ENCODE measurements around the gene R3HDM2. TPM values are rescaled to one million over a fixed set of nuclear protein-coding genes. Genes with fewer than 3 reads are reported as not detected.

The R3HDM2 gene
- total RNA-seq, 1 donor from 2014 or later, result 19.2 TPM

- Mint-ChIP-seq H3K27me3 (ENCODE audit: low read depth, unreplicated experiment) (no peaks in the 10 kb centered on the region), H3K36me3 (ENCODE audit: low read depth, unreplicated experiment) (peaks cover 8% of the 10 kb centered on the region), H3K27ac (ENCODE audit: unreplicated experiment) (no peak overlapping the region), H3K4me1 (ENCODE audit: low read depth, unreplicated experiment) (no peaks in the 10 kb centered on the region), H3K9me3 (ENCODE audit: unreplicated experiment) (peaks cover 3% of the 10 kb centered on the region), H3K4me3 (ENCODE audit: unreplicated experiment) (no peak overlapping the region)
- no peaks in the 10 kb centered on the region for H3K79me2 ChIP-seq (ENCODE audit: insufficient read depth, low read length)
- no peak overlapping the region for H3K4me2 ChIP-seq (ENCODE audit: low read length)
- no peak for FAIRE-seq
- no peaks in the 10 kb centered on the region for H3K4me1 ChIP-seq (ENCODE audit: insufficient read depth, low read length)
- no peak overlapping the region for H3K4me3 ChIP-seq (ENCODE audit: insufficient read depth, low read depth, low read length)
- H3K27me3 ChIP-seq (ENCODE audit: insufficient read depth, low read length), result no peaks in the 10 kb centered on the region
- no peaks in the 10 kb centered on the region for H4K20me1 ChIP-seq (ENCODE audit: insufficient read depth, low read length)
- DNase-seq (ENCODE audit: low read depth), result no peak
- H3K36me3 ChIP-seq (ENCODE audit: insufficient read depth, low read length), result no peaks in the 10 kb centered on the region
- no peak for TF ChIP-seq CTCF (IDR thresholded peaks at IDR 0.05; ENCODE audit: insufficient read depth, low read depth, low read length)
- TF ChIP-seq EZH2 (IDR thresholded peaks at IDR 0.05; ENCODE audit: insufficient read depth, low read length), result no peak
- H3K9me3 ChIP-seq (ENCODE audit: insufficient read depth, low read depth, low read length), result no peaks in the 10 kb centered on the region
- H3K9ac ChIP-seq (ENCODE audit: low read length), result no peak overlapping the region
- no peak overlapping the region for H2AFZ ChIP-seq (ENCODE audit: low read depth, low read length)
- no peak overlapping the region for H3K27ac ChIP-seq (ENCODE audit: low read depth, low read length)
These were observed 101.6 kb downstream of the R3HDM2 start for GRCh38 chr12:57329219-57329618.

GRCh38 chr12:57325395-57325794 lies 105.4 kb downstream of the R3HDM2 start:
- Mint-ChIP-seq H3K4me3 (ENCODE audit: unreplicated experiment) (no peak overlapping the region), H3K27me3 (ENCODE audit: low read depth, unreplicated experiment) (no peaks in the 10 kb centered on the region), H3K27ac (ENCODE audit: unreplicated experiment) (no peak overlapping the region), H3K9me3 (ENCODE audit: unreplicated experiment) (no peaks in the 10 kb centered on the region), H3K4me1 (ENCODE audit: low read depth, unreplicated experiment) (no peaks in the 10 kb centered on the region), H3K36me3 (ENCODE audit: low read depth, unreplicated experiment) (peaks cover 3% of the 10 kb centered on the region)
- H2AFZ ChIP-seq (ENCODE audit: low read depth, low read length), result no peak overlapping the region
- H3K4me1 ChIP-seq (ENCODE audit: insufficient read depth, low read length), result no peaks in the 10 kb centered on the region
- no peak overlapping the region for H3K9ac ChIP-seq (ENCODE audit: low read length)
- no peak for FAIRE-seq
- no peak for TF ChIP-seq EZH2 (IDR thresholded peaks at IDR 0.05; ENCODE audit: insufficient read depth, low read length)
- TF ChIP-seq CTCF (IDR thresholded peaks at IDR 0.05; ENCODE audit: insufficient read depth, low read depth, low read length), result no peak
- H3K4me3 ChIP-seq (ENCODE audit: insufficient read depth, low read depth, low read length), result no peak overlapping the region
- H4K20me1 ChIP-seq (ENCODE audit: insufficient read depth, low read length), result no peaks in the 10 kb centered on the region
- H3K9me3 ChIP-seq (ENCODE audit: insufficient read depth, low read depth, low read length), result no peaks in the 10 kb centered on the region
- no peak overlapping the region for H3K27ac ChIP-seq (ENCODE audit: low read depth, low read length)
- no peak for DNase-seq (ENCODE audit: low read depth)
- H3K4me2 ChIP-seq (ENCODE audit: low read length), result no peak overlapping the region
- no peaks in the 10 kb centered on the region for H3K27me3 ChIP-seq (ENCODE audit: insufficient read depth, low read length)
- H3K36me3 ChIP-seq (ENCODE audit: insufficient read depth, low read length), result no peaks in the 10 kb centered on the region
- no peaks in the 10 kb centered on the region for H3K79me2 ChIP-seq (ENCODE audit: insufficient read depth, low read length)

GRCh38 chr12:57323416-57323815 lies 107.4 kb downstream of the R3HDM2 start:
- Mint-ChIP-seq H3K9me3 (ENCODE audit: unreplicated experiment) (no peaks in the 10 kb centered on the region), H3K27ac (ENCODE audit: unreplicated experiment) (no peak overlapping the region), H3K36me3 (ENCODE audit: low read depth, unreplicated experiment) (peaks cover 3% of the 10 kb centered on the region), H3K4me3 (ENCODE audit: unreplicated experiment) (no peak overlapping the region), H3K27me3 (ENCODE audit: low read depth, unreplicated experiment) (no peaks in the 10 kb centered on the region), H3K4me1 (ENCODE audit: low read depth, unreplicated experiment) (peaks cover 6% of the 10 kb centered on the region)
- no peaks in the 10 kb centered on the region for H3K4me1 ChIP-seq (ENCODE audit: insufficient read depth, low read length)
- H4K20me1 ChIP-seq (ENCODE audit: insufficient read depth, low read length), result no peaks in the 10 kb centered on the region
- H2AFZ ChIP-seq (ENCODE audit: low read depth, low read length), result no peak overlapping the region
- no peak overlapping the region for H3K4me3 ChIP-seq (ENCODE audit: insufficient read depth, low read depth, low read length)
- no peaks in the 10 kb centered on the region for H3K36me3 ChIP-seq (ENCODE audit: insufficient read depth, low read length)
- TF ChIP-seq CTCF (IDR thresholded peaks at IDR 0.05; ENCODE audit: insufficient read depth, low read depth, low read length), result no peak
- TF ChIP-seq EZH2 (IDR thresholded peaks at IDR 0.05; ENCODE audit: insufficient read depth, low read length), result no peak
- no peaks in the 10 kb centered on the region for H3K9me3 ChIP-seq (ENCODE audit: insufficient read depth, low read depth, low read length)
- no peak overlapping the region for H3K27ac ChIP-seq (ENCODE audit: low read depth, low read length)
- no peak for FAIRE-seq
- H3K79me2 ChIP-seq (ENCODE audit: insufficient read depth, low read length), result no peaks in the 10 kb centered on the region
- H3K4me2 ChIP-seq (ENCODE audit: low read length), result no peak overlapping the region
- no peak overlapping the region for H3K9ac ChIP-seq (ENCODE audit: low read length)
- no peak for DNase-seq (ENCODE audit: low read depth)
- H3K27me3 ChIP-seq (ENCODE audit: insufficient read depth, low read length), result no peaks in the 10 kb centered on the region

All from astrocyte (in vitro differentiated cells and primary cell).